SW480 (cell line): Measurements from ENCODE around the gene SNRNP48.

ENCODE experiments used
- DNase-seq: peaks from one replicate; pipeline ENCODE4 v3.0.0-alpha.2; 2016; ENCODE audit warnings: low spot score

The SNRNP48 gene

GRCh38 chr6:7559651-7560385 lies 30.2 kb upstream of the SNRNP48 start:
- DNase-seq = no peak

- peak; percentile 89 for DNase-seq
These were observed 28.6 kb upstream of the SNRNP48 start for GRCh38 chr6:7561153-7561964.

- no peak for DNase-seq
These were observed 27.2 kb upstream of the SNRNP48 start for GRCh38 chr6:7562769-7563168.

GRCh38 chr6:7566107-7566506 lies 23.9 kb upstream of the SNRNP48 start:
- DNase-seq = no peak

GRCh38 chr6:7566617-7567173 lies 23.3 kb upstream of the SNRNP48 start:
- DNase-seq = no peak

- DNase-seq = no peak
These were observed 22.0 kb upstream of the SNRNP48 start for GRCh38 chr6:7568021-7568420.

GRCh38 chr6:7569082-7569481 lies 20.9 kb upstream of the SNRNP48 start:
- DNase-seq = no peak

GRCh38 chr6:7572213-7572943 lies 17.6 kb upstream of the SNRNP48 start:
- DNase-seq = no peak

GRCh38 chr6:7574500-7574899 lies 15.5 kb upstream of the SNRNP48 start:
- no peak for DNase-seq

GRCh38 chr6:7578516-7578915 lies 11.5 kb upstream of the SNRNP48 start:
- DNase-seq = no peak

- no peak for DNase-seq
These were observed 11.1 kb upstream of the SNRNP48 start for GRCh38 chr6:7578931-7579330.

- no peak for DNase-seq
These were observed 10.1 kb upstream of the SNRNP48 start for GRCh38 chr6:7579851-7580250.

- DNase-seq = no peak
These were observed 9.5 kb upstream of the SNRNP48 start for GRCh38 chr6:7580537-7580926.

- DNase-seq = no peak
These were observed 8.9 kb upstream of the SNRNP48 start for GRCh38 chr6:7580927-7581618.

- no peak for DNase-seq
These were observed 4.6 kb upstream of the SNRNP48 start for GRCh38 chr6:7585287-7585930.

GRCh38 chr6:7587631-7588100 lies 2.3 kb upstream of the SNRNP48 start:
- peak; percentile 1 for DNase-seq

GRCh38 chr6:7588506-7588905 lies 1.5 kb upstream of the SNRNP48 start:
- DNase-seq = no peak

- DNase-seq = no peak
These were observed 777 bp upstream of the SNRNP48 start for GRCh38 chr6:7589221-7589620.

- DNase-seq = no peak
These were observed 912 bp downstream of the SNRNP48 start for GRCh38 chr6:7590918-7591302.

GRCh38 chr6:7591770-7592169 lies 1.8 kb downstream of the SNRNP48 start:
- DNase-seq = no peak

- no peak for DNase-seq
These were observed 3.2 kb downstream of the SNRNP48 start for GRCh38 chr6:7593229-7593628.
